ENCODE measurements around the gene SUSD5. TPM values are rescaled to one million over a fixed set of nuclear protein-coding genes. Genes with fewer than 3 reads are reported as not detected.

SUSD5 gene
- total and polyA plus RNA-seq, 2 experiments from 2014 or later, result 1.4 to 3.6 TPM

DNA sequence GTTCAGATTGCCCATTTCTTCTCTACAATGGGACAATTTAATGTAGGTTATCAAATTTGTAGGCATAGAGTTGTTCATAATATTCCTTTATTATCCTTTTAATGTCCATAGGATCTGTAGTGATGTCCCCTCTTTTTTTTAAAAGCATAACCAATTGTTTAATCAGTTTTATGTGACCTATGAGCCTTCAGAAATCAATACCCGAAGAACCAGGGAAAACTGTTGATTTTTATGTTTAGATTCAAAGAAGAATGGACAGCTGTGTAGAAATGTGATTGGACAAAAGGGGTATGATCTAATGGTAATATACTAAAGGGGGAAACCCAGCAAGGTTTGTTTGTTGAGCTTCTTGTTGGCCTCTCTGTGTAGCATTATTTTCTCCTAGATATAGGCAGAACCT, 39.5 kb downstream of the SUSD5 start (continued):
- TF ChIP-seq, protein P1, sequence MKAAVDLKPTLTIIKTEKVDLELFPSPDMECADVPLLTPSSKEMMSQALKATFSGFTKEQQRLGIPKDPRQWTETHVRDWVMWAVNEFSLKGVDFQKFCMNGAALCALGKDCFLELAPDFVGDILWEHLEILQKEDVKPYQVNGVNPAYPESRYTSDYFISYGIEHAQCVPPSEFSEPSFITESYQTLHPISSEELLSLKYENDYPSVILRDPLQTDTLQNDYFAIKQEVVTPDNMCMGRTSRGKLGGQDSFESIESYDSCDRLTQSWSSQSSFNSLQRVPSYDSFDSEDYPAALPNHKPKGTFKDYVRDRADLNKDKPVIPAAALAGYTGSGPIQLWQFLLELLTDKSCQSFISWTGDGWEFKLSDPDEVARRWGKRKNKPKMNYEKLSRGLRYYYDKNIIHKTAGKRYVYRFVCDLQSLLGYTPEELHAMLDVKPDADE (IDR thresholded peaks at IDR 0.05), result no peak

DNA sequence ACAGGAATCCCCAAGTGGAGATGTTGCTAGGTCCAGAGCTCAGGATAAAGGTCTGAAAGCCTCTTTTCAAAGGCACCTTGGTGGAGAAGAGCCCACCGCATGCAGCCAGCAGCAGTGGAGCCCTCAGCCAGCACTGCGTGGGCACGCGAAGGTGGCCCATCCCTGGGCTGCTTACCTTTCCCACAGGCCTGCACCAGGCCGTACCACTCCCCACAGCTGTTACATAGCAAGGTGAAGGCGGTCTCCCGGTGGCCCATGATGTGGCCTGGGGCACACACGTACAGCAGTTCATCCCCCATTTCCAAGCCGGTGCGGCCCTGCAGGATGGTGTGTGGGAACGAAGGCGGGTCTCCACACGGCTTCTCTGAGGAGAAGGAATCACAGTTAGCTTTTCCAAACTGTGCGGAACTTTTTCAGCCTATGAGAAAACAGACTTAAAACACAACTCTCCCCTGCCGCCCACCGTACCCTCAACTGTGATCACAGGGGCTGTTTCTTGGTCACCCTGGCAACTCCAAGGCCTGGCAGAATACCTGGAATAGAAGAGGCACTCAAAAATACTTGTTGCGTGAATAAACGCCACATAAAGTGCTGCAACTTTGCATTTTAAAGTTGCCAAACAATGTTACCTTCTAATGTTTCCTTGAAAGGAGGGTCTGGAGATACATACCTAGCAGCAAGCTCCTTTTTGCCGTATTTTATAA, 43.7 kb downstream of the SUSD5 start:
- peaks cover 2% of the 10 kb centered on the region for H3K27me3 Mint-ChIP-seq (ENCODE audit: insufficient read depth, low read depth, poor library complexity)
- no peaks in the 10 kb centered on the region for H3K9me2 ChIP-seq (ENCODE audit: insufficient read depth)
- DNase-seq (ENCODE audit: low spot score), result no peak
- no peaks in the 10 kb centered on the region for H3K4me1 Mint-ChIP-seq
- H3K36me3 Mint-ChIP-seq (ENCODE audit: low read depth), result no peaks in the 10 kb centered on the region
- H2AFZ ChIP-seq, result no peak overlapping the region; the same call in 1 of the 2 replicates
- H3K79me2 ChIP-seq (replicated peaks; ENCODE audit: insufficient read depth), result no peaks in the 10 kb centered on the region
- no peaks in the 10 kb centered on the region for H3K27me3 ChIP-seq (ENCODE audit: insufficient read depth)
- H3K9me3 Mint-ChIP-seq, result no peaks in the 10 kb centered on the region; the same call in 2 of the 3 replicates
- no peak for ATAC-seq
- no peak overlapping the region for H3K27ac ChIP-seq (ENCODE audit: low read depth)
- H3K4me2 ChIP-seq, result no peak overlapping the region
- no peak overlapping the region for H3K4me3 Mint-ChIP-seq
- no peaks in the 10 kb centered on the region for H4K20me1 ChIP-seq (replicated peaks; ENCODE audit: insufficient read depth)
- H3K4me1 ChIP-seq (ENCODE audit: insufficient read depth), result no peaks in the 10 kb centered on the region
- no peaks in the 10 kb centered on the region for H3K36me3 ChIP-seq (ENCODE audit: insufficient read depth)
- no peak overlapping the region for H3K27ac Mint-ChIP-seq
- no peak overlapping the region for H3K4me3 ChIP-seq
- no peaks in the 10 kb centered on the region for H3F3A ChIP-seq (replicated peaks; ENCODE audit: low read depth)
- TF ChIP-seq POLR2AphosphoS5 (IDR thresholded peaks at IDR 0.05; ENCODE audit: low read depth) (no peak), EZH2 (IDR thresholded peaks at IDR 0.05; ENCODE audit: low read depth, unreplicated experiment) (no peak), JUNB (IDR thresholded peaks at IDR 0.05; ENCODE audit: unreplicated experiment) (no peak), STAT1 (IDR thresholded peaks at IDR 0.05; ENCODE audit: unreplicated experiment) (no peak), CREB1 (CRISPR knock-in tag; IDR thresholded peaks at IDR 0.05; ENCODE audit: low read depth) (no peak), EZH2phosphoT487 (IDR thresholded peaks at IDR 0.05; ENCODE audit: unreplicated experiment) (no peak), ZNF114 (CRISPR knock-in tag; IDR thresholded peaks at IDR 0.05) (no peak), ZNF331 (CRISPR knock-in tag; IDR thresholded peaks at IDR 0.05; ENCODE audit: low read depth) (no peak)
- TF ChIP-seq, protein P2, sequence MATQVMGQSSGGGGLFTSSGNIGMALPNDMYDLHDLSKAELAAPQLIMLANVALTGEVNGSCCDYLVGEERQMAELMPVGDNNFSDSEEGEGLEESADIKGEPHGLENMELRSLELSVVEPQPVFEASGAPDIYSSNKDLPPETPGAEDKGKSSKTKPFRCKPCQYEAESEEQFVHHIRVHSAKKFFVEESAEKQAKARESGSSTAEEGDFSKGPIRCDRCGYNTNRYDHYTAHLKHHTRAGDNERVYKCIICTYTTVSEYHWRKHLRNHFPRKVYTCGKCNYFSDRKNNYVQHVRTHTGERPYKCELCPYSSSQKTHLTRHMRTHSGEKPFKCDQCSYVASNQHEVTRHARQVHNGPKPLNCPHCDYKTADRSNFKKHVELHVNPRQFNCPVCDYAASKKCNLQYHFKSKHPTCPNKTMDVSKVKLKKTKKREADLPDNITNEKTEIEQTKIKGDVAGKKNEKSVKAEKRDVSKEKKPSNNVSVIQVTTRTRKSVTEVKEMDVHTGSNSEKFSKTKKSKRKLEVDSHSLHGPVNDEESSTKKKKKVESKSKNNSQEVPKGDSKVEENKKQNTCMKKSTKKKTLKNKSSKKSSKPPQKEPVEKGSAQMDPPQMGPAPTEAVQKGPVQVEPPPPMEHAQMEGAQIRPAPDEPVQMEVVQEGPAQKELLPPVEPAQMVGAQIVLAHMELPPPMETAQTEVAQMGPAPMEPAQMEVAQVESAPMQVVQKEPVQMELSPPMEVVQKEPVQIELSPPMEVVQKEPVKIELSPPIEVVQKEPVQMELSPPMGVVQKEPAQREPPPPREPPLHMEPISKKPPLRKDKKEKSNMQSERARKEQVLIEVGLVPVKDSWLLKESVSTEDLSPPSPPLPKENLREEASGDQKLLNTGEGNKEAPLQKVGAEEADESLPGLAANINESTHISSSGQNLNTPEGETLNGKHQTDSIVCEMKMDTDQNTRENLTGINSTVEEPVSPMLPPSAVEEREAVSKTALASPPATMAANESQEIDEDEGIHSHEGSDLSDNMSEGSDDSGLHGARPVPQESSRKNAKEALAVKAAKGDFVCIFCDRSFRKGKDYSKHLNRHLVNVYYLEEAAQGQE (IDR thresholded peaks at IDR 0.05; ENCODE audit: unreplicated experiment), result no peak
- TF ChIP-seq, protein P3, sequence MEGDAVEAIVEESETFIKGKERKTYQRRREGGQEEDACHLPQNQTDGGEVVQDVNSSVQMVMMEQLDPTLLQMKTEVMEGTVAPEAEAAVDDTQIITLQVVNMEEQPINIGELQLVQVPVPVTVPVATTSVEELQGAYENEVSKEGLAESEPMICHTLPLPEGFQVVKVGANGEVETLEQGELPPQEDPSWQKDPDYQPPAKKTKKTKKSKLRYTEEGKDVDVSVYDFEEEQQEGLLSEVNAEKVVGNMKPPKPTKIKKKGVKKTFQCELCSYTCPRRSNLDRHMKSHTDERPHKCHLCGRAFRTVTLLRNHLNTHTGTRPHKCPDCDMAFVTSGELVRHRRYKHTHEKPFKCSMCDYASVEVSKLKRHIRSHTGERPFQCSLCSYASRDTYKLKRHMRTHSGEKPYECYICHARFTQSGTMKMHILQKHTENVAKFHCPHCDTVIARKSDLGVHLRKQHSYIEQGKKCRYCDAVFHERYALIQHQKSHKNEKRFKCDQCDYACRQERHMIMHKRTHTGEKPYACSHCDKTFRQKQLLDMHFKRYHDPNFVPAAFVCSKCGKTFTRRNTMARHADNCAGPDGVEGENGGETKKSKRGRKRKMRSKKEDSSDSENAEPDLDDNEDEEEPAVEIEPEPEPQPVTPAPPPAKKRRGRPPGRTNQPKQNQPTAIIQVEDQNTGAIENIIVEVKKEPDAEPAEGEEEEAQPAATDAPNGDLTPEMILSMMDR (conservative IDR thresholded peaks at IDR 0.05; ENCODE audit: low read depth in 2 of 2), result no peak
- TF ChIP-seq, protein P1 (IDR thresholded peaks at IDR 0.05), result no peak

Measured in GM23338 (cell line).